GM08714 (cell line): ENCODE data around the gene FOXL2NB.

Experiments used
- H3K4me3 ChIP-seq: fragments of 200-500 bp; sonication (Bioruptor generic); 2 replicates; pipeline ENCODE4 v1.5.1; 2014; ENCODE audit warnings: mild to moderate bottlenecking, low read length, inconsistent platforms
- ZNF274 ChIP-seq: IDR thresholded peaks from 2 replicates; pipeline ENCODE4 v1.6.1; 2012; ENCODE audit warnings: mild to moderate bottlenecking, low read depth, low read length

The FOXL2NB gene

DNA sequence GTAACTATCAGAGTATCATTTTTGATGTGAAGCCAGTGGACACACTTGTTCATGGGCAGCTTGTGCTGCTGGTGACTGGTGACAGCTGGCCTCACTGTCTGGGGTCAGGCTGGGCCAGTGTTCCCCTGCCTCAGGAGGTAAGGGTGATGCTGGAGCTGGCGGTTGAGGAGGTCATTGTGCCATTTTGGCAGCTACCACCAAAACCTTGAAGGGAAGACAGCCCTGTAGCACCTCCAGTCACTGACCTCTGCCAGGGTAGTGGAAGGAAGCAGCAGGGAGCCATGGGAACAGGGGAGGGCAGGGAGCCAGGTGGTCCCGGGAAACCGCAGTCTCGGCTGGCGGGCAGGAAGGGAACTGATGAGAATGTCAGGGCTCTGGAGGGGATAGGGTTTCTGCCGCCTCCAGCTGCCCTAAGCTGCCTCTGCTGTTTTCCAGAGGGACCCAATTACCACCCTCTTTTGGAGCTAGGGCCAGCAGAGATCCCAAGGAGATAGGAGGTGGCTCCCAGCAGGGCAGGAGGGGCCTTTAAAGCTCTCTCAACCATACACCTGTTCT, 24.8 kb downstream of the FOXL2NB start:
- TF ChIP-seq ZNF274: no peak
- no peak overlapping the region for H3K4me3 ChIP-seq

DNA sequence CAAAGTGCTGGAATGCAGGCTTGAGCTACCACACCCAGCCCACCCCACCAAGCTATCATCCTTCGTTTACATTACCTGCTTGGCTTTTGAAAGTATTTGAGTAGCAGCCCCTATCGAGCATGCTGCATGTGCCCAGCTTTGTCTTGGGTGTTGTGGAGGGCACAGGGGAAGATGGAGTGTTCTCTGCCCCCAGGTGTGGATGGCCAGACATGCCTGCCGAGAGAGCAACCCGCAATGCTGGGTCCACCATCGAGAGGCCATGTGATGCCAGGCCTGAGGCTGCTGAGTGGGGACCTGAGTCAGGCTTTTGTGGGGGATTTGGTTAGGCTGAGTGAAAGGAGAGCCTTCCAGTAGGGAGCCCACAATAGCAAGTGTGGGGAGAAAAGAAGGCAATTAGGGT, 25.9 kb downstream of the FOXL2NB start:
- TF ChIP-seq ZNF274: no peak
- no peak overlapping the region for H3K4me3 ChIP-seq

GRCh38 chr3:138974462-138974861, 27.4 kb downstream of the FOXL2NB start:
- no peak overlapping the region for H3K4me3 ChIP-seq
- TF ChIP-seq ZNF274: no peak

DNA sequence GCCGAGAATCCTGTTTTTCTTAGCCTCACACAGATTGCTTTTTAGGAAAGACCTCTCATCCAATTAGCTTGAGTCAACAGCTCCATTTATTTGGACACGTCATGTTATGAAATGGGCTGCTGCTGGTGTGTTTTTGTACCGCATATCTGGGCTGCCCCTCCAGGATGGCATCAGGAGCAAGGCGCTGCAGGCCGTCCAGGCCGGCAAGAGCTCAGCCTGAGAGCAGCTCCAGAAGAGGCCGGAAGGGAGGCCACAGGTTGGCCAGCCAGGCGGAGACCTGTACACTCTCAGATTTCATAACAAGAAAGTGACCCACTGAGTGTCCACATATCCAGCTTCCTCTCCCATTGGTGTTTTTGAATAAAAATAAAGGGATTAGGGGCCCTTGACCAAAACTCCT, 28.3 kb downstream of the FOXL2NB start:
- H3K4me3 ChIP-seq: no peak overlapping the region
- TF ChIP-seq ZNF274: no peak

DNA sequence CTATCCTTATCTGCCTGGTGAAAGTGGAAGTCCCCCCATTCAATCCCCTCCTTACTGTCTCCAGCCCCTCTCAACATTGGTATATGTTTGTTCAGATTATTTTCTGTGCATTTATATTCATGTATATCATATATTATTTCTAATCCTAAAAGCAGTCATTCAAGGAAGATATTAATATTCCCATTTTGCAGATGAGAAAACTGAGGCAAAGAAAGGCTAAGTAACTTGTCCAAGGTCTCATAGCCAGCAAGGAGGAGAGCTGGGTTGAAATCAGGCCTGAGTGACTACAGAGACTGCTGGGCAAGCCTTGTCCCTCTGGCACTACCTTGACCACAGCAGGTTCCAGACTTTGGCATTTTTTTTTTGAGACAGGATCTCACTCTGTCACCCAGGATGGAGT, 29.0 kb downstream of the FOXL2NB start:
- no peak for TF ChIP-seq ZNF274
- no peak overlapping the region for H3K4me3 ChIP-seq

DNA sequence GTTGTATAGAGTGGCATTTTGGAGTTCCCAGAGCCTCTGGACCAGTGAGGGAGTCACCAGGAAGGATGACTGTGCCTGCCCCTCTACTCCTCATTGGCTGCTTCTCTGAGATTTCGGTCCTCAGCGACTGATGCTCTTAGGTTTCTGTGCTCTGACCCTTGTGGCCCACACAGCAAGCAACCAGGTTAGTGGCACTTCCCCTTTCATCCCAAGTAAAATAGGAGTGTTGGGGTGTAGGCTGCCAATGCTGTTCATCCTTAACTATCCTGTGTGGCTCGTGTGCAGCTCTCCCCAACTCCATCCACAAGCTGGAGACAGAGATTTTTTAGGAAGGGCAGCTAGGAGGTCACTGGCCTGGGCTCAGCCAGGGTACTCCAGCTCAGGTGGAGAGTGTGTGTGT, 37.8 kb downstream of the FOXL2NB start:
- TF ChIP-seq ZNF274: no peak
- H3K4me3 ChIP-seq: no peak overlapping the region

GRCh38 chr3:138985932-138986331, 38.9 kb downstream of the FOXL2NB start:
- no peak for TF ChIP-seq ZNF274
- H3K4me3 ChIP-seq: no peak overlapping the region

DNA sequence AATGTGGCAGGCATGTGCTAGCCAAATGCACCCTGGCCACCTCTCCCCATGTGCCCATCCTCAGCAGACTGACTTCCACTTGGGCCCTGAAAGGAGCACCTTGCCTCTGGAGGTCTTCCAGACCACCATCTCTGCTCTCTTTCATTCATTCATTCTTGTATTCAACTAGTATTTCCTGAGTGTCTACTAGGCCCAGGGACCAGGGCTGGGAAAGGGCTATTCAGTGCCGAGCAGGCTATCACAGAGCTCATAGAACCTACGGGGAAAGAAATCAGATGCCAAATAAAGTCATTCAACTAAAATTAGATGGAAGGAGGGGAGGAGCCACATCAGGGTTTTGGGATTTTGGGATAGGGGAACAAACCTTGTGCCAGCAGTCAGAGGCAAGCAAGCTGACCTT, 40.2 kb downstream of the FOXL2NB start:
- no peak for TF ChIP-seq ZNF274
- H3K4me3 ChIP-seq: no peak overlapping the region

DNA sequence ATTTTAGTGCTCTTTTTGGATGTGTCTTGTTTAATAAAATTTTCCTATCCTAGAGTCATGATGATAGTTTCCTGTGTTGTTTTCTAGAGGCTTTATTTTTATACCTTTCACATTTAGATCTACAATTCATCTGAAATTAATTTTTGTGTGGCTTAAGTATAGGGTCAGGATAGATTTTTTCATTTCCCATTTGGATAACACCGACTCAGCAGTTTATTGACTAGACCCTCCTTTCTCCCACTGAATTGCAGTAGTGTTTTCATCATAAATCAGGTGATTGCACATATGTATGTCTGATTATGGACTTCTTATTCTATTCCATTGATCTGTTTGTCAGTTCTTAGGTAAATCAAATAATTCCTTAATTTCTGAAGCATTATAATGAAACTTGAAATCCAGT, 48.7 kb downstream of the FOXL2NB start:
- H3K4me3 ChIP-seq: no peak overlapping the region
- TF ChIP-seq ZNF274: no peak
